HepG2 (cell line): ENCODE data around the gene LYSET. TPM values are rescaled to one million over a fixed set of nuclear protein-coding genes. Genes with fewer than 3 reads are reported as not detected.
"Not testable (repeated sequence)": the region's sequence is repeated elsewhere in the genome, so short reads cannot be mapped to it uniquely, and the experiment has no call there.

Experiments used
- ATAC-seq: fragments of 200-7000 bp; cut with Tn5 transposase; 3 replicates; pipeline ENCODE4 v1.9.1; 2020; ENCODE audit warnings: mild to moderate bottlenecking, moderate library complexity
- BruUV-seq: library from RNA; stranded (reverse); fragments of 400-500 nt; replicated peaks from 2 replicates; lab custom pipeline; 2021; lab: Mats Ljungman, UMichigan
- CTCF ChIA-PET: fragments of 300-600 bp; formaldehyde crosslinking; extraction: SDS; loops from one replicate; lab custom pipeline; 2021; ENCODE audit warnings: low total read pairs, inconsistent platforms, low intra/inter-chr PET ratio; lab: Yijun Ruan, JAX
- POLR2A ChIA-PET: fragments of 350-600 bp; sonication (Branson Sonifier 250); formaldehyde crosslinking; loops from one replicate; lab custom pipeline; 2020; ENCODE audit warnings: antibody characterized with exemption, inconsistent platforms; lab: Yijun Ruan, JAX
- DNase-seq: peaks from one replicate; pipeline ENCODE4 v3.0.0-alpha.2; 2015; ENCODE audit warnings: low spot score
- FAIRE-seq: peaks from 3 replicates; lab custom pipeline; 2011; peaks lifted over from hg19 to GRCh38; lab: Jason Lieb, UNC
- H2AFZ ChIP-seq: one replicate; pipeline ENCODE4 v1.6.1; 2011; ENCODE audit warnings: low read length, inconsistent platforms
- H3K27ac ChIP-seq: fragments of 300-600 bp; 3 replicates; pipeline ENCODE4 v1.8.0; 2011; ENCODE audit warnings: mixed run types, mild to moderate bottlenecking, mixed read lengths, low read length, inconsistent platforms; ENCODE audit not compliant: insufficient read depth; ENCODE audit errors: extremely low read length
- H3K27me3 ChIP-seq, 2 experiments: fragments of 200-600 bp in 1 of 2; 2 replicates in 1 of 2; 3 replicates in 1 of 2; pipeline versions ENCODE4 v1.6.0 to v1.8.0; 2011; ENCODE audit warnings: low read length in 2 of 2, mild to moderate bottlenecking in 2 of 2, moderate library complexity in 2 of 2, inconsistent platforms in 1 of 2; ENCODE audit not compliant: insufficient read depth in 2 of 2, control insufficient read depth in 1 of 2
- H3K36me3 ChIP-seq, 2 experiments: fragments of 200-600 bp in 1 of 2; replicated peaks in 1 of 2; 2 replicates in 1 of 2; 3 replicates in 1 of 2; pipeline versions ENCODE4 v1.5.1 to v1.8.0; 2011; ENCODE audit warnings: low read length in 2 of 2, inconsistent platforms in 1 of 2; ENCODE audit not compliant: insufficient read depth in 2 of 2, control insufficient read depth in 1 of 2
- H3K4me1 ChIP-seq: 2 replicates; pipeline ENCODE4 v1.5.1; 2012; ENCODE audit warnings: low read length, inconsistent platforms; ENCODE audit not compliant: insufficient read depth
- H3K4me2 ChIP-seq: 2 replicates; pipeline ENCODE4 v1.6.0; 2011; ENCODE audit warnings: low read depth, low read length, inconsistent platforms
- H3K4me3 ChIP-seq, 3 experiments: fragments of 200-600 bp in 1 of 3; sonication (generic), shearing (Covaris generic) in 1 of 3; replicated peaks in 1 of 3; 2 replicates each; pipeline ENCODE4 v1.5.1; 2011 to 2016; ENCODE audit warnings: low read length in 3 of 3, inconsistent platforms in 2 of 3, low read depth in 2 of 3, mild to moderate bottlenecking in 2 of 3, control low read depth in 1 of 3, mixed read lengths in 1 of 3; ENCODE audit not compliant: insufficient read depth in 1 of 3
- H3K79me2 ChIP-seq: one replicate; pipeline ENCODE4 v1.6.1; 2011; ENCODE audit warnings: low read length, inconsistent platforms; ENCODE audit not compliant: insufficient read depth
- H3K9ac ChIP-seq: 2 replicates; pipeline ENCODE4 v1.6.0; 2011; ENCODE audit warnings: mild to moderate bottlenecking, low read depth, low read length, inconsistent platforms; ENCODE audit not compliant: insufficient read depth
- H3K9me3 ChIP-seq: 2 replicates; pipeline ENCODE4 v1.5.1; 2012; ENCODE audit warnings: mild to moderate bottlenecking, low read length
- H4K20me1 ChIP-seq: 2 replicates; pipeline ENCODE4 v1.6.0; 2011; ENCODE audit warnings: inconsistent platforms, mild to moderate bottlenecking, low read length, moderate library complexity; ENCODE audit not compliant: insufficient read depth
- ARID5B ChIP-seq: IDR thresholded peaks from 2 replicates; pipeline ENCODE4 v1.4.0; 2020; ENCODE audit warnings: mild to moderate bottlenecking, missing genetic modification reagents
- ASH2L ChIP-seq: fragments of 300-600, 200-600 bp; sonication (generic); IDR thresholded peaks from 2 replicates; pipeline ENCODE4 v1.7.0; 2017; ENCODE audit warnings: low read depth, mild to moderate bottlenecking, moderate library complexity, mixed read lengths, low read length; ENCODE audit not compliant: insufficient read length
- ELF4 ChIP-seq: sonication (generic); formaldehyde crosslinking; IDR thresholded peaks from 2 replicates; pipeline ENCODE4 v1.5.0; 2020; ENCODE audit warnings: missing genetic modification reagents, mild to moderate bottlenecking, moderate library complexity, borderline replicate concordance
- ETV5 ChIP-seq: IDR thresholded peaks from 2 replicates; pipeline ENCODE4 v1.6.1; 2018; ENCODE audit warnings: missing biosample characterization, missing genetic modification reagents, inconsistent platforms, borderline replicate concordance
- FOXA1 ChIP-seq, 2 experiments: fragments of 450-650 bp in 1 of 2; sonication (generic) in 1 of 2; formaldehyde crosslinking in 1 of 2; IDR thresholded peaks; 2 replicates each; pipeline versions ENCODE4 v1.4.0 to v1.6.1; 2016 to 2020; ENCODE audit warnings: missing genetic modification reagents in 1 of 2
- FOXK2 ChIP-seq: fragments of 450-650 bp; IDR thresholded peaks from 2 replicates; pipeline ENCODE4 v1.6.1; 2016
- ISL2 ChIP-seq: sonication (generic); formaldehyde crosslinking; IDR thresholded peaks from 2 replicates; pipeline ENCODE4 v1.5.0; 2020; ENCODE audit warnings: missing genetic modification reagents
- KDM5A ChIP-seq: fragments of 200-600 bp; sonication (generic); IDR thresholded peaks from 2 replicates; pipeline ENCODE4 v1.7.0; 2018; ENCODE audit warnings: antibody characterized with exemption, mild to moderate bottlenecking, low read length, borderline replicate concordance
- NFKB2 ChIP-seq: sonication (generic); formaldehyde crosslinking; IDR thresholded peaks from 2 replicates; pipeline ENCODE4 v1.4.0; 2020; ENCODE audit warnings: missing genetic modification reagents, borderline replicate concordance
- PREB ChIP-seq: sonication (generic); formaldehyde crosslinking; IDR thresholded peaks from 2 replicates; pipeline ENCODE4 v1.4.0; 2020; ENCODE audit warnings: missing genetic modification reagents
- RARA ChIP-seq: IDR thresholded peaks from 2 replicates; pipeline ENCODE4 v1.6.1; 2016; ENCODE audit warnings: missing genetic modification reagents, missing compliant biosample characterization
- SALL1 ChIP-seq: sonication (generic); formaldehyde crosslinking; IDR thresholded peaks from 2 replicates; pipeline ENCODE4 v1.8.0; 2022; ENCODE audit warnings: mild to moderate bottlenecking, missing genetic modification reagents
- SIX1 ChIP-seq: sonication (generic); formaldehyde crosslinking; IDR thresholded peaks from 2 replicates; pipeline ENCODE4 v1.4.0; 2020; ENCODE audit warnings: missing genetic modification reagents, borderline replicate concordance
- ZBTB1 ChIP-seq: sonication (generic); formaldehyde crosslinking; IDR thresholded peaks from 2 replicates; pipeline ENCODE4 v1.4.0; 2020; ENCODE audit warnings: missing genetic modification reagents, borderline replicate concordance
- WGBS: methylation state at CpG from one replicate; pipeline ENCODE4 v1.1.6; 2017; ENCODE audit warnings: low lambda C conversion rate; 5-methylcytosine and 5-hydroxymethylcytosine counted together
- in situ Hi-C: cut with HindIII; loops from 2 replicates; pipeline ENCODE4 v1.10.0; 2017; ENCODE audit warnings: low pct_unique_long_range_greater_than_20kb; ENCODE audit not compliant: extremely low pct_ligation_motif_present
- intact Hi-C: fragments of 100-400 bp; cut with micrococcal nuclease; formaldehyde crosslinking; loops from one replicate; pipeline ENCODE4 v1.10.0; 2022; ENCODE audit not compliant: unreplicated experiment
- polyA plus RNA-seq, 8 experiments: library from polyadenylated mRNA; depleted of rRNA in 3 of 8; stranded (reverse) in 7 of 8; unstranded in 1 of 8; fragments of >200 nt; fragmentation: Illumina TruSeq in 4 of 8; extraction: Trizol in 4 of 8; gene quantifications; 2 replicates each; pipeline versions ENCODE4 v1.2.1 to v1.2.3, GENCODE V29; 2011 to 2016; ENCODE audit warnings: low read depth in 4 of 8, missing spikeins in 1 of 8, mixed read lengths in 1 of 8; ENCODE audit not compliant: insufficient read depth in 1 of 8
- total RNA-seq, 5 experiments: library from RNA; depleted of rRNA; stranded (reverse); fragments of >200 nt; fragmentation: Illumina TruSeq; extraction: Trizol; gene quantifications; 2 replicates each; pipeline ENCODE4 v1.2.3, GENCODE V29; 2016; ENCODE audit warnings: low read depth in 1 of 5

The LYSET gene
- total and polyA plus RNA-seq, 2 of the 13 experiments (the other 11 are each of a cell fraction or from before 2014, with no cell fraction given), result 19.1 to 36.6 TPM

DNA sequence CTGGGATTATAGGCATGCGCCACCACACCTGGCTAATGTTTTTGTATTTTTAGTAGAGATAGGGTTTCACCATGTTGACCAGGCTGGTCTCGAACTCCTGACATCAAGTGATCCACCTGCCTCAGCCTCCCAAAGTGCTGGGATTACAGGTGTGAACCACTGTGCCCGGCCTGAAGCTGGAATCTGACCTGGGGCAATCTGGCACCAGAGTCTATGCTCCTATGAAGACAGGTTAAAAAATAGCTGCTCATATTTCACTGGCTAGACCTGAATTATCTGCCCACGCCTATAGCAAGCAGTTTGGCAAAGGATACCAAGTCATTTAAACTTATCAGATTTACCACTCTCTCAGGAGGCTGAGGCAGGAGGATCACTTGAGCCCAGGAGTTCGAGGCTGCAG lies 10.4 kb upstream of the LYSET start:
- FAIRE-seq, POLR2A ChIA-PET, CTCF ChIA-PET, H3K27me3 ChIP-seq, BruUV-seq, H3K36me3 ChIP-seq, H3K79me2 ChIP-seq, H3K4me2 ChIP-seq, H3K9ac ChIP-seq, H3K9me3 ChIP-seq, H3K27ac ChIP-seq, H4K20me1 ChIP-seq, H2AFZ ChIP-seq, ATAC-seq, H3K4me3 ChIP-seq, in situ Hi-C loops, DNase-seq: not testable (repeated sequence)
- peaks cover 74% of the 10 kb centered on the region for H3K4me1 ChIP-seq
- WGBS, result 36% methylated on average over 4 of the region's 5 CpGs
- intact Hi-C loops, result loop anchor here (10.0 kb wide), 1 partner anchor 60 kb away; the partner anchor contains the start of gene ITPK1

- ATAC-seq, result peak; percentile 39
- Histone ChIP-seq H3K4me3 (no peak overlapping the region), H3K27ac (no peak overlapping the region), H3K36me3 (no peaks in the 10 kb centered on the region), H3K4me2 (peak overlapping the region; percentile 61), H3K79me2 (no peaks in the 10 kb centered on the region), H4K20me1 (no peaks in the 10 kb centered on the region), H3K9me3 (no peaks in the 10 kb centered on the region), H3K27me3 (no peaks in the 10 kb centered on the region), H3K4me1 (peaks cover 74% of the 10 kb centered on the region), H3K9ac (no peak overlapping the region), H2AFZ (no peak overlapping the region)
- no peak for DNase-seq
- BruUV-seq, result no TSS peak
- FAIRE-seq, result no peak
- in situ Hi-C loops (no loop called here), intact Hi-C loops (loop anchor here (10.0 kb wide), 1 partner anchor 61 kb away; the partner anchor contains the start of gene ITPK1)
- WGBS, result under 1% methylated on average over 6 of the region's 6 CpGs
- ChIA-PET POLR2A (interaction anchor here (1.6 kb wide), 1 partner anchor 9 kb away, joined by 6 read pairs; the partner anchor contains the start of gene MOAP1), CTCF (no interaction called here)
- peak; percentile 61; the same call in 1 of the 2 replicates for TF ChIP-seq ARID5B (CRISPR knock-in tag)
- TF ChIP-seq ELF4 (CRISPR knock-in tag), result 0 out of 2 replicates have a peak, but pooled peaks have one; percentile 48
- peak; percentile 35; the same call in 1 of the 2 replicates for TF ChIP-seq RARA (CRISPR knock-in tag)
- no peak for TF ChIP-seq KDM5A
- peak; percentile 82; the same call in 1 of the 2 replicates for TF ChIP-seq SIX1
- no peak for TF ChIP-seq FOXK2
- no peak for TF ChIP-seq ASH2L
- TF ChIP-seq ETV5 (CRISPR knock-in tag), result peak; percentile 16; the same call in 1 of the 2 replicates
- TF ChIP-seq ZBTB1 (CRISPR knock-in tag), result no peak
- TF ChIP-seq FOXA1 (IDR thresholded peaks at IDR 0.05), result no peak
- no peak for TF ChIP-seq FOXA1 (CRISPR knock-in tag; IDR thresholded peaks at IDR 0.05)
- peak; percentile 20; the same call in 1 of the 2 replicates for TF ChIP-seq SALL1
- no peak for TF ChIP-seq ISL2
- no peak for TF ChIP-seq PREB (CRISPR knock-in tag)
- no peak for TF ChIP-seq NFKB2
Measured at GRCh38 chr14:93175492-93175891, 9.6 kb upstream of the LYSET start.
